NT2/D1 (cell line): ENCODE data around the gene CYP27C1.
"Not testable (repeated sequence)": the region's sequence is repeated elsewhere in the genome, so short reads cannot be mapped to it uniquely, and the experiment has no call there.

Experiments used
- DNase-seq: peaks from one replicate; pipeline ENCODE4 v3.0.0-alpha.2; 2011; ENCODE audit warnings: low read depth, low spot score
- H3K27me3 ChIP-seq: 2 replicates; pipeline ENCODE4 v1.6.0; 2011; ENCODE audit warnings: mild to moderate bottlenecking; ENCODE audit not compliant: insufficient read length, insufficient read depth
- H3K36me3 ChIP-seq: 2 replicates; pipeline ENCODE4 v1.6.1; 2011; ENCODE audit warnings: mild to moderate bottlenecking, low read length, mixed read lengths; ENCODE audit not compliant: insufficient read depth, insufficient read length
- H3K4me1 ChIP-seq: 2 replicates; pipeline ENCODE4 v1.5.1; 2011; ENCODE audit not compliant: insufficient read depth, insufficient read length
- H3K4me3 ChIP-seq: 2 replicates; pipeline ENCODE4 v1.5.1; 2011; ENCODE audit warnings: low read depth; ENCODE audit not compliant: insufficient read length
- H3K9ac ChIP-seq: 2 replicates; pipeline ENCODE4 v1.6.0; 2011; ENCODE audit warnings: low read depth; ENCODE audit not compliant: insufficient read length
- H3K9me3 ChIP-seq: 2 replicates; pipeline ENCODE4 v1.5.1; 2011; ENCODE audit warnings: mild to moderate bottlenecking, low read length; ENCODE audit not compliant: insufficient read depth
- SUZ12 ChIP-seq: IDR thresholded peaks from 2 replicates; pipeline ENCODE4 v1.6.1; 2011; ENCODE audit not compliant: insufficient read length, insufficient read depth; ENCODE audit errors: extremely low read depth
- YY1 ChIP-seq: IDR thresholded peaks from 2 replicates; pipeline ENCODE4 v1.6.1; 2011; ENCODE audit not compliant: insufficient read length, insufficient read depth
- ZNF274 ChIP-seq: IDR thresholded peaks from 2 replicates; pipeline ENCODE4 v1.6.1; 2011; ENCODE audit warnings: mild to moderate bottlenecking, low read depth, low read length

The CYP27C1 gene

GRCh38 chr2:127254386-127254981 is 34.4 kb upstream of the CYP27C1 start:
- no peak overlapping the region for H3K9ac ChIP-seq
- H3K27me3 ChIP-seq: no peaks in the 10 kb centered on the region
- DNase-seq: no peak
- no peak for TF ChIP-seq SUZ12
- no peak for TF ChIP-seq ZNF274
- TF ChIP-seq YY1: no peak
- no peaks in the 10 kb centered on the region for H3K9me3 ChIP-seq
- no peak overlapping the region for H3K4me3 ChIP-seq
- peaks cover 37% of the 10 kb centered on the region for H3K36me3 ChIP-seq
- no peaks in the 10 kb centered on the region for H3K4me1 ChIP-seq

GRCh38 chr2:127241184-127241583 is 21.1 kb upstream of the CYP27C1 start:
- not testable (repeated sequence) for H3K36me3 ChIP-seq, DNase-seq, H3K27me3 ChIP-seq, H3K4me1 ChIP-seq, H3K4me3 ChIP-seq, H3K9ac ChIP-seq
- H3K9me3 ChIP-seq: peaks cover 30% of the 10 kb centered on the region

GRCh38 chr2:127239395-127239794 is 19.3 kb upstream of the CYP27C1 start:
- DNase-seq: no peak
- Histone ChIP-seq H3K4me1 (no peaks in the 10 kb centered on the region), H3K9me3 (peaks cover 30% of the 10 kb centered on the region), H3K27me3 (no peaks in the 10 kb centered on the region), H3K36me3 (no peaks in the 10 kb centered on the region), H3K4me3 (no peak overlapping the region), H3K9ac (no peak overlapping the region)
- no peak for TF ChIP-seq ZNF274
- TF ChIP-seq SUZ12: no peak

GRCh38 chr2:127237768-127238167 is 17.7 kb upstream of the CYP27C1 start:
- not testable (repeated sequence) for H3K4me1 ChIP-seq, DNase-seq, H3K27me3 ChIP-seq, H3K9ac ChIP-seq, H3K36me3 ChIP-seq, H3K4me3 ChIP-seq
- peaks cover 30% of the 10 kb centered on the region for H3K9me3 ChIP-seq

- H3K9ac ChIP-seq: no peak overlapping the region
- H3K27me3 ChIP-seq: no peaks in the 10 kb centered on the region
- no peak for DNase-seq
- no peak overlapping the region for H3K4me3 ChIP-seq
- H3K9me3 ChIP-seq: peaks cover 16% of the 10 kb centered on the region
- no peaks in the 10 kb centered on the region for H3K36me3 ChIP-seq
- TF ChIP-seq ZNF274 (no peak), YY1 (no peak), SUZ12 (no peak)
- no peaks in the 10 kb centered on the region for H3K4me1 ChIP-seq
Measured at GRCh38 chr2:127235082-127235702, 15.1 kb upstream of the CYP27C1 start.

- H3K9ac ChIP-seq: no peak overlapping the region
- H3K9me3 ChIP-seq: peaks cover 6% of the 10 kb centered on the region
- no peak overlapping the region for H3K4me3 ChIP-seq
- no peak for TF ChIP-seq ZNF274
- TF ChIP-seq YY1: no peak
- TF ChIP-seq SUZ12: no peak
- DNase-seq: no peak
- H3K4me1 ChIP-seq: no peaks in the 10 kb centered on the region
- H3K36me3 ChIP-seq: no peaks in the 10 kb centered on the region
- no peaks in the 10 kb centered on the region for H3K27me3 ChIP-seq
Measured at GRCh38 chr2:127233710-127234109, 13.6 kb upstream of the CYP27C1 start.

GRCh38 chr2:127231130-127231865 is 11.2 kb upstream of the CYP27C1 start:
- TF ChIP-seq SUZ12 (no peak), YY1 (no peak), ZNF274 (no peak)
- peaks cover 2% of the 10 kb centered on the region for H3K4me1 ChIP-seq
- DNase-seq: no peak
- H3K9ac ChIP-seq: no peak overlapping the region
- H3K36me3 ChIP-seq: no peaks in the 10 kb centered on the region
- peaks cover 7% of the 10 kb centered on the region for H3K9me3 ChIP-seq
- no peak overlapping the region for H3K4me3 ChIP-seq
- H3K27me3 ChIP-seq: no peaks in the 10 kb centered on the region
